ENCODE results near the gene GPR3. TPM values are rescaled to one million over a fixed set of nuclear protein-coding genes. Genes with fewer than 3 reads are reported as not detected.

Gene GPR3
- total RNA-seq, 1 donor from 2014 or later, result 7.0 TPM

GRCh38 chr1:27346991-27347624 lies 45.3 kb upstream of the GPR3 start:
- no peak for DNase-seq (ENCODE audit: low read depth, low spot score)
- Mint-ChIP-seq H3K27ac (ENCODE audit: unreplicated experiment) (no peak overlapping the region), H3K36me3 (ENCODE audit: low read depth) (no peaks in the 10 kb centered on the region), H3K9me3 (no peaks in the 10 kb centered on the region), H3K4me3 (no peak overlapping the region), H3K4me1 (peaks cover 15% of the 10 kb centered on the region), H3K27me3 (ENCODE audit: low read depth) (peaks cover 45% of the 10 kb centered on the region)
- TF ChIP-seq, protein P1, sequence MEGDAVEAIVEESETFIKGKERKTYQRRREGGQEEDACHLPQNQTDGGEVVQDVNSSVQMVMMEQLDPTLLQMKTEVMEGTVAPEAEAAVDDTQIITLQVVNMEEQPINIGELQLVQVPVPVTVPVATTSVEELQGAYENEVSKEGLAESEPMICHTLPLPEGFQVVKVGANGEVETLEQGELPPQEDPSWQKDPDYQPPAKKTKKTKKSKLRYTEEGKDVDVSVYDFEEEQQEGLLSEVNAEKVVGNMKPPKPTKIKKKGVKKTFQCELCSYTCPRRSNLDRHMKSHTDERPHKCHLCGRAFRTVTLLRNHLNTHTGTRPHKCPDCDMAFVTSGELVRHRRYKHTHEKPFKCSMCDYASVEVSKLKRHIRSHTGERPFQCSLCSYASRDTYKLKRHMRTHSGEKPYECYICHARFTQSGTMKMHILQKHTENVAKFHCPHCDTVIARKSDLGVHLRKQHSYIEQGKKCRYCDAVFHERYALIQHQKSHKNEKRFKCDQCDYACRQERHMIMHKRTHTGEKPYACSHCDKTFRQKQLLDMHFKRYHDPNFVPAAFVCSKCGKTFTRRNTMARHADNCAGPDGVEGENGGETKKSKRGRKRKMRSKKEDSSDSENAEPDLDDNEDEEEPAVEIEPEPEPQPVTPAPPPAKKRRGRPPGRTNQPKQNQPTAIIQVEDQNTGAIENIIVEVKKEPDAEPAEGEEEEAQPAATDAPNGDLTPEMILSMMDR (conservative IDR thresholded peaks at IDR 0.05), result no peak

- Mint-ChIP-seq H3K27me3 (ENCODE audit: low read depth) (peaks cover 46% of the 10 kb centered on the region), H3K4me1 (peaks cover 9% of the 10 kb centered on the region), H3K27ac (ENCODE audit: unreplicated experiment) (no peak overlapping the region), H3K9me3 (no peaks in the 10 kb centered on the region), H3K36me3 (ENCODE audit: low read depth) (no peaks in the 10 kb centered on the region), H3K4me3 (no peak overlapping the region)
- DNase-seq (ENCODE audit: low read depth, low spot score), result no peak
- TF ChIP-seq, protein P1 (conservative IDR thresholded peaks at IDR 0.05), result no peak
Measured at GRCh38 chr1:27348861-27349783, 43.3 kb upstream of the GPR3 start.

GRCh38 chr1:27349784-27350662 lies 42.4 kb upstream of the GPR3 start:
- Mint-ChIP-seq H3K4me1 (peaks cover 9% of the 10 kb centered on the region), H3K9me3 (no peaks in the 10 kb centered on the region), H3K4me3 (peak overlapping the region; percentile 38), H3K27ac (ENCODE audit: unreplicated experiment) (no peak overlapping the region), H3K36me3 (ENCODE audit: low read depth) (no peaks in the 10 kb centered on the region), H3K27me3 (ENCODE audit: low read depth) (peaks cover 46% of the 10 kb centered on the region)
- TF ChIP-seq, protein P1 (conservative IDR thresholded peaks at IDR 0.05), result peak; percentile 15
- DNase-seq (ENCODE audit: low read depth, low spot score), result peak; percentile 48

DNA sequence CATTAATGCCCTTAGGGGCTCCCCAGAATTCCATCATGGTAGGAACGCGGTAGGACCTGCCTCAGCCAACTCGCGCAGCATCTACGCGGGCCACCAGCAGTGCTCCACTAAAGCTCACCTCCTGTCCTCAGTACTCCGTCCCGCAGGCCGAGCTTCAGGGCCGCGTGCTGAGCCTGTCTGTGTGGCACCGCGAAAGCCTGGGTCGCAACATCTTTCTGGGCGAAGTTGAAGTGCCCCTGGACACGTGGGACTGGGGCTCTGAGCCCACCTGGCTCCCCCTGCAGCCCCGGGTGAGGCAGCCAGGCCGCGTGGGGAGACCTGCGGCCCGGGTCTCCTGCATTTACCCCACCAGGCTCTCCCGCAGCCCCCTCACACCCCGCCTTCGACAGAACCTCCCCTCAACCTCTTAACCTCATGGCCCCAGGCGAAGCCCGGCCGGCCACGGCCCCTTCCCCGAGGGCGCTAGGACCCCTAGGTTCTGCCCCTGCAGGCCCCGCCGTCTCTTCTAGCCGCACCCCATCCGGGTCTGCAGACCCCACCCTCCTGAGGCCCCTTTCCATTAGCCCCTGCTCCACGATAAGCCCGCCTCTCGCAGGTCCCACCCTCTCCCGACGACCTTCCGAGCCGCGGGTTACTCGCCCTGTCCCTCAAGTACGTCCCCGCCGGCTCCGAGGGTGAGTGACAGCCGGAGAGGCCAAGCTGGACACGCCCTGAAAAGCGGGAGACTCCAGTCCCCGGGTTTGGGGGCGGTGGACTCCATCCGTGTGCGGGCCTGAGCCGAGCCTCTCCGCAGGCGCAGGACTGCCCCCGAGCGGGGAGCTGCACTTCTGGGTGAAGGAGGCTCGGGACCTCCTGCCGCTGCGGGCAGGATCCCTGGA lies 41.5 kb upstream of the GPR3 start:
- H3K4me1 Mint-ChIP-seq, result peaks cover 9% of the 10 kb centered on the region
- peak; percentile 65 for DNase-seq (ENCODE audit: low read depth, low spot score)
- H3K27ac Mint-ChIP-seq (ENCODE audit: unreplicated experiment), result no peak overlapping the region
- no peaks in the 10 kb centered on the region for H3K36me3 Mint-ChIP-seq (ENCODE audit: low read depth)
- no peaks in the 10 kb centered on the region for H3K9me3 Mint-ChIP-seq
- TF ChIP-seq, protein P1 (conservative IDR thresholded peaks at IDR 0.05), result no peak
- H3K27me3 Mint-ChIP-seq (ENCODE audit: low read depth), result peaks cover 46% of the 10 kb centered on the region
- peak overlapping the region; percentile 75 for H3K4me3 Mint-ChIP-seq

Data from neural crest cell (in vitro differentiated cells).